ENCODE data around the gene CETP.
"Not testable (repeated sequence)": the region's sequence is repeated elsewhere in the genome, so short reads cannot be mapped to it uniquely, and the experiment has no call there.

CETP gene

DNA sequence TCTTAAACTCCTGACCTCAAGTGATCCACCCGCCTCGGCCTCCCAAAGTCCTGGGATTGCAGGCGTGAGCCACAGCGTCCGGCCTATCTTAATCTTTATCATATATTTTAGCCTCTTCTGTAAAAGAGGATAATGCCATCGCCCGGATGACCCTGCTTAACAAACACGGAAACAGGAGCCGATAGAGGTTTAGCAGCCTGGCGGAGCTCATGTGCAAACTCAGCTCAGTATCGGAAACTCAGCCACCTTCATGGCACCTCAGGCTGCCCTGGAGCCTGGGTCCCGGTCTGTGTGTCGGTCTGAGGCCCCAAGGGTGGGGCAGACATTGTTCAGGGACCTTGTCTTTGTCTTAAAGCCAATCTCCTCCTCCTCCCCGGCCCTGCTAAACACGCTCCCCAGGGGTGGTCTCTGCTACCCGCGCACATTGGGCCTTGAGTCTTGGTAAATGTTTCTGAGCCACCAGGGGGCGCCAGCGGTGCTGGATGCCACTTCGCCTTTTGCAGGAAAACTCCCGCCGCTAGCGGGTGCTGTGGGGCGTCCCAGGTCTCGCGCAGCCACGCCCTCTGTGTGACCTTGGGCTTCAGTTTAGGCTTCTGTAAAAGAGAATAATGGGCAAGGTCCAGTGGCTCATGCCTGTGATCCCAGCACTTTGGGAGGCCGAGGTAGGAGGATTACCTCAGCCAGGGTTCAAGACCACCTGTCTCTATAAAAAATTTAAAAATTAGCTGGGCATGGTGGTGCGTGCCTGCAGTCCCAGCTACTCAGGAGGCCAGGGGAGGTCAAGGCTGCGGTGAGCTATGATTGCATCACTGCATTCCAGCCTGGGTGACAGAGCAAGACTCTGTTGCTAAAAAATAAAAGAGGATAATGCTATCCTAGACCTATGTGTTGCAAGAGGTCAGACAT lies 2.7 kb downstream of the CETP start:
- peak; percentile 98 for DNase-seq

DNA sequence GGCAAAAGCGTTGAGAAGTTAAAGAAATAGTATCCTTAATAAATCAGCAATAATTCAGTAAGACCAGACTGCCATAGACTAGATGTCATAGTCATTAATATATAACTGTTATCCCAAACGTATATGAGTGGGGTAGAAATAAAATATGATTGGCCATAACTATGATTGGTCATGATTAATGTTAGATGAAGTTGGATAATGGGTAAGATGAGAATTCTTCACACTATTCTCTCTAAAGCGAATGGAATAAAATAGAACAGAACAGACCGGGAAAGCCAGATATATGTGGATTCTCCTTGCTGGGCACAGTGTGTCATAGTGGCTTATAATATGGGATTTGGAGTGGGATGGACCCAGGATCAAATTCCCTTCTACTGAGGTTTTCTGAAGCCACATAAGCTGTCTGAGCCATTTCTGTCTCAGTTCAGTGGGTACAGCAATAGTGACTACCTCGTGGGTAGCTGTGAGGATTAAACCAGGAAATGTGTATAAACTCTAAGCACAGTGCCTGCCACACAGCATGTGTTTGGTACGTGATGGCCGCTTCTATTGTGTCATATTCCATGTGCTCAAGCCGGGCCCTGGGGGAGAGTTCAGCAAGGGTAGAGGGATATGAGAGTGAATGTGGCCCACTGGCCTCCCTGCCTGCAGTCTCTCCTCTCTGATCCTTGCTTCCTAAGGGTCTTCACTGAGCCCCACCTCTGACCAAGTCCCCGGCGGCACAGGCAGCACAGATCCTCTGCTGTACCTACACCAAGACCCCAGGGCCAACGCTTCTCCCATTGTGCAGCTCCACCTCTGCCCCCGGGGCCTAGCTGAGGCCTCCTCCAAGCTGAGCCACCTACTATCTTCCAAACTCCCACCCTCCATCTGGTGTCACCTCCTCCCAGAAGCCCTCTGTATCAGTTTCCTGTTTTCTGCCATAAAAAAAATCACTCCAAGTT lies 3.7 kb downstream of the CETP start:
- no peak for DNase-seq

DNA sequence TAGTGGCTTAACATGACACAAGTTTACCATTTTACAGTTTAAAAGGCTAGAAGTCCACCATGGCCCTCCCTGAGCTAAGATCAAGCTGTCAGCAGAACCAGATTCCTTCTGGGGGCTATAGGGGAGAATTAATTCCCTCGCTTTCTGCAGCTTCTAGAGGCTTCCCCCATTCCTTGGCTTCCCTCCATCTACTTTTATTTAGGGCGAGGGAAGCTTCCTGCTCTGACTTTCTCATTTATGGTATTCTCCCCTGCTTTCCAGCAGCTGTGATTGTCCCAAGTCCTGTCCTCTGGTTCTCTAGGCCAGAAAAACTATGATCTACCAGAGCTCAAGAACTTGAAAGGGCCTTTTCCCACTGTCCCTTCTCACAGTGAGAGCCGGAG lies 4.3 kb downstream of the CETP start:
- no peak for DNase-seq

DNA sequence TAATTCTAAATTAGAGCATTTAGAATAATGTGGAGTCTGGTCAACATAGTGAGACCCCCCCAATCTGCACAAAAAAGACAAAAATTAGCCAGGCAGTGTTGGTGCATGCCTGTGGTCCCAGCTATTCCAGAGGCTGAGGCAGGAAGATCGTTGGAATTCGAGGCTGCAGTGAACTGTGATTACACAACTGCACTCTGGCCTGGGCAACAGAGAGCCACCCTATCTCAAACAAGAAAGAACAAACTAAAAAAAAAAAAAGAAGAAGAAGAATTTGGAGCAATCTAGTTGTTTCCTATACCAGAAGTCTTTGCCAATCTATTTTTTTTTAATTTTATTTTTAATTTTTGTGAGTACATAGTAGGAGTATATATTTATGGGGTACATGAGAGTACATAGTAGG lies 6.0 kb downstream of the CETP start:
- DNase-seq = no peak

DNA sequence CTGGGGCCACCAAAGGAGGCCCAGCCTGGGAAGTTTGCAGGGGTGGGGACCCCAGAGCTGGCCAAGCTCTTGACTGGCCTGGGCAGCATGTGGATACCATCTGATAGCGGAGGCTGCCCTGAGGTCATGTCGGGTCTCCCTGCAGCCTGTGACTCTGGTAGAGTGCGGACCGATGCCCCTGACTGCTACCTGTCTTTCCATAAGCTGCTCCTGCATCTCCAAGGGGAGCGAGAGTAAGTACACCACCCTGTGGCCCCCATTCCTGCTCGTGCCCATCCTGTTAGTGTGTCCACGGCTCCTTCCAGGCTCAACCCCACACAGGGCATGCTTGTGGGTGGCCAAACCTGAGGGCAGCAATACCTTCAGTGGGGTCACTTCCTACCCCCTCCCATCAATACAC lies 8.0 kb downstream of the CETP start:
- DNase-seq = no peak

DNA sequence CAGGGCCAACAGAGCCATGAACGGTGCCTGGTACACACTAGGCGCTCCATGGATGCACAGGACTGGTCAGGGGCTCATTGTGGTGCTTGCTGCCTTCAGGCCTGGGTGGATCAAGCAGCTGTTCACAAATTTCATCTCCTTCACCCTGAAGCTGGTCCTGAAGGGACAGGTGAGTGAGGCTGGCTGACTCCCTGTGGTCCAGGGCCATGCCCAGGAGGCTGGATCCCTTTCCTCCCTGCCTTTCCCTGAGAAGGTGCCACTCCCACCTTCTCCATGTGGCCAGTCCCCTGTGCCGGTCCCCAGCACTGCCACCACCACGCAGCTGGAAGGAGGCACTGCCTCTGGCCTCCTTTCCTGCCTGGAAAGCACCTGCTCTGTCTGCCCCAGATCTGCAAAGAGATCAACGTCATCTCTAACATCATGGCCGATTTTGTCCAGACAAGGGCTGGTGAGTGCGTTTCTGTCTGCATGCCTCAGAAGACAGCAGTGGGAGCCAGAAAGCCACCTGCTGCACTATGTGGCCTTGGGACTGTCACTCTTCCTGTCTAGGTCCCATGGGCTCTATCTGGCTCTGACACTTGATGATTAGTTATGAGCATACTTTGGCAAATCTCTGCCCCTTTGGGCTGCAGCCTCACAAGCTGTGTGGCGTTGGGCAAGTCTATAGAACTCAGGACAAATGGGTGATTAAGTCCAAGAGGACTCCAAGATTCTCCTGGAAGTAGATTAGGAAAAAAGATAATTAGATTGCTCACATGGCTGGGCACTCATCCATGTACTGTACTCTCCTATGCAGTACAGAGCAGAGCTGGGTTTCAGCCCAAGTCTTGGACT lies 9.4 kb downstream of the CETP start:
- DNase-seq = no peak

DNA sequence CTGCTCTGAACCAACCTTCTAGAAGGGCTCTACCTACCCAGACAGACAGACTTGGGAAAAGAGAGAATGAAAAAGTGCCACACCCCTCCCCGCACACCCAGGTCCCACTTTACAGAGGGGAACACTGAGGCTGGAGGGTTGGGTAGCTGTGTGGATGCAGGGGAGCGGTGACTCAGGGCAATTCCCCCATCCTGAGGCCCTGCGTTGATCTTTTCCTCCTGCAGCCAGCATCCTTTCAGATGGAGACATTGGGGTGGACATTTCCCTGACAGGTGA lies 10.0 kb downstream of the CETP start:
- DNase-seq = no peak

DNA sequence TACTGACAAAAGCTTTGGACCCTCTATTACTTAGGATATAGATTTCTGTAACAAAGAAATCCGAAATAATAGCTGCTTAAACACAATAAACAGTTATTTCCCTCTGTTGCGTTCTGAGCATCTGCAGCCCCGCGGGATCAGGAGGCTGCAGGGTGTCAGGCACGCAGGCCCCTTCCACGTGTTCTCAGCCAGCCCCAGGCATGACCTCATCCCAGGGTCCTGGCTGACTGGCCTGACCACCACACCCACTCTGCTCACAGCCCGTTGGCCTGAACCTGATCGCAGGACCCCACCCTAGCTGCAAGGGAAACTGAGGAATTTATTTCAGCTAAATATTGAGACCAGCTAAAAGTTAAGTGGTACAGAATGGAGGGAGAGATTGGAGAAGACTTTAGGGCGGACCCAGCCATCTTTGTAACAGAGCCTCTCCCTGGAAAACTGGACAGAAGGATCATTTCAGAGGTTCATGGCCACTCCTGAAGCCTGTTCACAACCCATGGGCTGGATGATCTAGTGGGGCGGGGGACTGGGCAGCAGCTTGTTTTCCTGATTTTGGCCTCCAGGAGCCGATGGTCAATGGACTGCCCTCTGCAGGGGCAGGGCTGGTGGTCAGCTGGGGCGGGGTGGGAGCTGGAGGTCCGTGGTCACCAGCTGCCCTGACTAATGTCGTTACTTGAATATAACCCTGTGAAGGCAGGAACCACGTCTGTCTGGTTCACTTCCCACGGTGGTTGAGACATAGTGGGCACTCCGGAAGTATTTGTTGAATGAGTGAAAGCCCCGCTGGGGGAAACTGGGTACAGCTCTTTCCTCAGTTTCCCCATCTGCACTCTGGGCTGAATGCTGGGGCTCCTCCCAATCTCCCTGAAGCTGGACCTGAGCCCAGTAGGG lies 10.9 kb downstream of the CETP start:
- DNase-seq = no peak

DNA sequence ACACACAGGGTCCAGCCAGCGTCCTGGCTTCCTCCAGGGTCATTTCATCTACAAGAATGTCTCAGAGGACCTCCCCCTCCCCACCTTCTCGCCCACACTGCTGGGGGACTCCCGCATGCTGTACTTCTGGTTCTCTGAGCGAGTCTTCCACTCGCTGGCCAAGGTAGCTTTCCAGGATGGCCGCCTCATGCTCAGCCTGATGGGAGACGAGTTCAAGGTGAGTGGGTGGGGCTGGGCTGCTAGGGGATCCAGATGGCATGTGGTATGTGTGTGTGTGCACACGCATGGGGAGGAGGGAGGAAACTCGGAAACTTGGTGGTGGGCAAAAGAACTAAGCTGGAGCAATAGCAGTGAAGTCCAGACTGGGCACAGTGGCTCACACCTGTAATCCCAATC lies 11.5 kb downstream of the CETP start:
- no peak for DNase-seq

DNA sequence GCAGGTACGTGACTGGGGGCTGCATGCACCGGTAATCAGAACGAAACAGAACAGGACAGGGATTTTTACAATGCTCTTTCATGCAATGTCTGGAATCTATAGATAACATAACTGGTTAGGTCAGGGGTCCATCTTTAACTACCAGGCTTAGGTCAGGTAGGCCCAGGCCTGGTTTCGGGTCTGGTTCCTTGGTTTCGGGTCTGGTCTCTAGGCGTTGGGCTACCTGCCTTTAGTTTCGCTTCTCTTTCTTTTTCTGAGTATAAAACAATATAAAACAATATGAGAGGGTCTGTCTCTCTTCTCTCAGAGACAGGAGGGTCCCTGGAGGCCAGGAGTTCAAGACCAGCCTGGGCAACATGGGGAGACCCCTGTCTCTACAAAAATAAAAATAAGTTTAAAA lies 12.1 kb downstream of the CETP start:
- not testable (repeated sequence) for DNase-seq

DNA sequence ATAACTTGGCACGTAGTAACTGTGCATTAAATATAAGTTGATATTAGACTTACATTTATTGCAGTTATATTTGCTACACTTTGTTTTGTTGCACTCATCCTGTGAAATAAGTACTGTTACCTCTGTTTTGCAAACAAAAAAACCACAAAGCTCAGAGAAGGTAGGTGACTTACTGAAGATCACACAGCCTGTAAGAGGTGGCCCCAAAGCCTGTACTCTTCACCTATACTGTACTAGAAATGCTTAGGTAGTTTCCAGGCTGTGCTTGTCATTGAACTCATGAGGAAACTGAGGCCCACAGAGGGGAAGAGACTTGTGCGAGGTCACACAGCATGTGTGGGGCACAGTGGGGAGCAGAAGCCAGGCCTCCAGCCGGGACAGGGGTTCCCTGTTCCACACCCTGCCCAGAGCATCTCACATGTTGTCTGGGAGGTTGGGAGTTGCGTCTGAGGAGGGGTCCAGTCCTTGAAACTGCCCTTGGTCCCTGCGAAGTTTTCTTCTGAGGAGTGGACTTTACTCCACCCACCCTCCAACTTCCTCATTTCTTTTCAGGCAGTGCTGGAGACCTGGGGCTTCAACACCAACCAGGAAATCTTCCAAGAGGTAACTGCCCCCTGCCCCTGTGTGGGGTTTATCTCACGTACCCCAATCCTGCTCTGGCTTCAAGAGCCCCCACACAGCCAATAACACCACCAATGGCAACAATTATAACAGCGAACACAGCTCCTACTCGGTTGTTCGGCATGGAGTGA lies 13.0 kb downstream of the CETP start:
- no peak for DNase-seq

DNA sequence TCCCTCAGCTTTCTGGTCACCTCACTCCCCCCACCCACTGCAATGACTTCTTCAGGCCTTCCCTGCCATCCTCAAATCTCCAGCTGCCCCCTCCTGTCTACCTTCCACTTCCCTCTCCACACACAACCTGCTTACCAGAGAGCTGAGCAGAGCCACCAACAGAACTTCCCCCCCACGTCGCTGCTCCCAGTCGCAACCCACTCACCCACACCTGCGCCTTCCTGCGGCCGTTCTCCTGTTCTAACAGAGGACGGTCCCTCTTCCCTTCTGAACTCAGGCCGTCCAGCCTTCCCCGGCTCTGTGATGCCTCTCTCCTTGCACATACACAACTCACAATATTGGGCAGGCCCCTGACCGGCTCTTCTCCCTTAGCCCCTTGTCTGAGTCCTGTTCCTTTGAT lies 14.0 kb downstream of the CETP start:
- no peak for DNase-seq

DNA sequence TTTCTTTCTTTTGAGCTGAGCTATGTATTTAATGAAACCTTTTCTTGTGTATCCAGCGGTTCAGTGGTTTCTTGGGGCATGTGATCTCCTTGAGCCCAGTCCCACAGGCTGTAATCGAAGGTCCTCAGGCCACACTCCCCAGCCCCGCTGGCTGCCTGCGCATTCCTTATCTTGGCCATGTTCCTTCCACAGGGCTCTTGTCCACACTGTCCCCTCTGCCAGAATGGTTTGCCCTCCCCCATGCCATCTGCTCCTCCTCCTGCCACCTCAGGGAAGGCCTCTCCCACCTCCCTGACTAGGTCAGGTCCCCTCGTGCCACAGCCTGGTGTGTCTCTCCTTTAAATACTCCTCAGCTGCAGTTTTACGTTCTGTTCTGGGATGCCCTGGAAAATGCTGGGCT lies 15.5 kb downstream of the CETP start:
- DNase-seq = no peak

DNA sequence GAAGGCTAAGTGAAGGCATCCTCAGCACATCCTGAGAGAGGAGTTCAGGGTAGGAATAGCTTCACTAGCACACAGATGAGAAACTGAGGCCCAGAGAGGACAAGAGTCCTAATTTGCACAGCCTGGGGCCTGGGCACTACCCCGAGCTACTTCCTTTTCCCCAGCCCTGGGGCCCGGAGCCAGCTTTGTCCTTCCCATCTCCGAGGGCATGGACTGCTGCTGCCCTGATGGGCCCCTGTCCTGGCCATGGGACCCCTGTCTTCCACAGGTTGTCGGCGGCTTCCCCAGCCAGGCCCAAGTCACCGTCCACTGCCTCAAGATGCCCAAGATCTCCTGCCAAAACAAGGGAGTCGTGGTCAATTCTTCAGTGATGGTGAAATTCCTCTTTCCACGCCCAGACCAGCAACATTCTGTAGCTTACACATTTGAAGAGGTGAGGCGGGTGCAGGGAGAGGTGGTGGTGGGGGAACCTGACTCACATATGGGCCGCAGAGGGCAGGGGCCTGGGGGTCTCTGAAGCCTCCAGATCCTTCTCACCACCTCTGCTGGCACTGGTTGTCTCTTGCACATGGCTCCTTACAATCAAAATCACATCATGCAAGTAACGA lies 16.2 kb downstream of the CETP start:
- no peak for DNase-seq

DNA sequence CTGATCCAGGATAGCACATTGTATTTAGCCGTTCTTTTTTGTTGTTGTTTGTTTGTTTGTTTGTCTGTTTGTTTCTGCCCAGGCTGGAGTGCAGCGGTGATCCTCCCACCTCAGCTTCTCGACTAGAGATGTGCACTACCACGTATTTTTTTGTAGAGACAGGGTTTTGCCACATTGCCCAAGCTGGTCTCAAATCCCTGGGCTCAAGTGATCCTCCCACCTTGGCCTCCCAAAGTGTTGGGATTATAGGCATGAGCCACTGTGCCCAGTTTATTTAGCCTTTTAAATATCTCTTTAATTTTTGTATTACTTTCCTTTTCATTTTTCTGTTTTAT lies 18.4 kb downstream of the CETP start:
- no peak for DNase-seq

DNA sequence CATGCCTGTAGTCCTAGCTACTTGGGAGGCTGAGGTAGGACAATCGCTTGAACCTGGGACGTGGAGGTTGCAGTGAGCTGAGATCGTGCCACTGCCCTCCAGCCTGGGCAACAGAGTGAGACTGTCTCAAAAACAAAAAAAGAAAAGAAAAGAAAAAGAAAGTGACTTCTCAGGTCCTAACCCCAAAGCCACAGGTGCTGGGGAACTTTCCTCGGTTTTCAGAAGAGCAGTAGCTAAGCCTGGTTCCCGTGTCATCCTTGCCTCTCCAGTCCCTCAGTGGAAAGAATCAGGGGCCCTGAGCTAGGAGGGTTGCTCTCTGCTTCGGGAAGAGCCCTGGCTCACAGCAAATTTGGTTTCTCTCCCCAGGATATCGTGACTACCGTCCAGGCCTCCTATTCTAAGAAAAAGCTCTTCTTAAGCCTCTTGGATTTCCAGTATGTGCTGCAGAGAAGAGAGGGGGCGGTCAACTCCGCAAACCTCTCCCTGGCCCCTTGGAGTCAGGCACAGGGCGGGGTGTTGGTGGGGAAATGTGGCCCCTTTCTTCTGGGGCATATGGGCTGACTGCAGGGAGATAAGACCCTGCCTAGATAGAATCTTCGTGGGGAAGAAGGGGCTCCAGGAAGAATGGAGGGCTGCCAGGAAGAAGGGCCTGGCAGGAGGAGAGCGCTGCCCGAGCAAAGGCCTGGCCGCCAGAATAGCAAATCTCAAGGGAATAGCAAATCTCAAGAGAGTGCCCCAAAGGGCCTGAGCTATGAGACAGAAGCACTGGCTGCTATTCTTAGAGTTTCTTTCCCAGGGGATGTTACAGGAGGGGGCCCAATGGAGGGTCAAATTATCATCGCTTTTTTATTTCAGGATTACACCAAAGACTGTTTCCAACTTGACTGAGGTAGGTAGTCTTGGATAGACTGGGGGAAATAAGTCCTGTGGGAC lies 19.3 kb downstream of the CETP start:
- no peak for DNase-seq

DNA sequence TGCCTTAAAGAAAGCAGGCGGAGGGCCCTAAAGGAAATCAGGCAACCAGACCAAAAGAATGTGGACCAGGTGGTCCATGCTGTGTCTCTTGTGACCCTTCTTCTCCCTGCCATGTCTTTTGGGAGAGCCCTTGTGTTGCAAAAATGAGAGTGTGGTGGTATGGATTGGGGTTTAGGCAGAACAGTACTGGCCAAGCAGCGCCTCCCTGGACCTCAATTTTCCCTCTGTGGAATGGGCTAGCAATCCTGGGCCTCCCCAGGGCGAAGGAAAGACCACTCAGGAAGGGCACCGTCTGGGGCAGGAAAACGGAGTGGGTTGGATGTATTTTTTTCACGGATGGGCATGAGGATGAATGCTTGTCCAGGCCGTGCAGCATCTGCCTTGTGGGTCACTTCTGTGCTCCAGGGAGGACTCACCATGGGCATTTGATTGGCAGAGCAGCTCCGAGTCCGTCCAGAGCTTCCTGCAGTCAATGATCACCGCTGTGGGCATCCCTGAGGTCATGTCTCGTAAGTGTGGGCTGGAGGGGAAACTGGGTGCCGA lies 20.1 kb downstream of the CETP start:
- no peak for DNase-seq

DNA sequence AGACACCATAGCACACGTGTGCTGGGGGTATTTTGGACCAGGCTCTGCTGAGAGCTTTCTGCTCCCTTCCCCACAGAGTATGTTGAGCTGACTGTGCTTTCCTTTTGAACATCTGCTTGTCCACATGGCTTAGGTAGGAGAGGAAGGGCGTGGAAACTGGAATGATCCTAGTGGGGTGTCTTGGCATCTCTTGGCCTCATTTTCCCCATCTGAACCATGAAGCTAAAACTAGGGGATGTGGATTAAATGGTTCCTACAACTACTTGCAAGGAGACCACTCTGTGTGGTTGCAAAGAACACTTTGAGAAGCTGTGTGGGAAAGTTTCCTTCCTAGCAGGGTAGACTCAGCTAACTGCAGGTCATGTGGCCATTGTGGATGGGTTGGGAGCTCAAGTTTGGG lies 20.9 kb downstream of the CETP start:
- DNase-seq = no peak

DNA sequence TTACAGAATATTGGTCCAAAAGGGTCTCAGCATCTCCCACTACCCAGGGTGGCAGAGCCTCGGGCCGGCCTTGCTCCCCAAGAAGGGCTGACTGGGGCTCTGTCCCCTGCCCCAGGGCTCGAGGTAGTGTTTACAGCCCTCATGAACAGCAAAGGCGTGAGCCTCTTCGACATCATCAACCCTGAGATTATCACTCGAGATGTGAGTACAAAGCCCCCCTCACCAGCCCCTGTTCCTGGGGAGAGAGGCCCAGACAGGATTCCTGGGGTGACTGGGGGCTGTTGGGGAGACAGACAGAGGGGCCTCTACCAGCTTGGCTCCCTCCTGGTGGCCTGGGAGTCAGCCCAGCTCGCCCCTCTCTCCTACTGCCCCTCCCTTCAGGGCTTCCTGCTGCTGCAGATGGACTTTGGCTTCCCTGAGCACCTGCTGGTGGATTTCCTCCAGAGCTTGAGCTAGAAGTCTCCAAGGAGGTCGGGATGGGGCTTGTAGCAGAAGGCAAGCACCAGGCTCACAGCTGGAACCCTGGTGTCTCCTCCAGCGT lies 21.5 kb downstream of the CETP start:
- no peak for DNase-seq
